ENCODE measurements around the gene CRIM1. TPM values are rescaled to one million over a fixed set of nuclear protein-coding genes. Genes with fewer than 3 reads are reported as not detected.

CRIM1 gene
- total and polyA plus RNA-seq, 2 of the 8 experiments (the other 6 are each of a cell fraction or from before 2014, with no cell fraction given) = 9.4 to 28.4 TPM

DNA sequence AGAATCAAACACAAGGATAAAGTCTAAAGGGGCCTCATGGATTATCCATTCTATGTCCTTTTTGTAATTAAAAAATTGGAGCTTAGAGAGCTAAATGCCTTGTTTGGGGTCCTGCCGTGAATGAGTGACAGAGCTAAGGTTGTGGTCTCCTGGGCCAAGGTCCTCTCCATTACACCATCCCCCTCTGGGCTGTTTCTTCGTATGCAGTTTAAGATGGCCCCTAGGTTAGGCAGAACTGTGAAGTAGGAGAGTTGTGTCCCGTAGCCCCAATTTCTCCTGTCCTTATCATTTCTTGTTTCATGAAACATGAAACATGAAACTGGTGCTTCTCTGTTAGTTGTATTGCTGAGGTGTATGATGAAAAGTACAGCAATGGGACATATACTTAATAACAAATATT is 32.9 kb downstream of the CRIM1 start (continued):
- TF ChIP-seq RBBP5 (IDR thresholded peaks at IDR 0.05; ENCODE audit: borderline replicate concordance, low read depth, low read length) (no peak), BRCA1 (IDR thresholded peaks at IDR 0.05; ENCODE audit: low read depth, low read length) (no peak)
